GM12878 (cell line): Measurements from ENCODE around the gene TAPBPL. TPM values are rescaled to one million over a fixed set of nuclear protein-coding genes. Genes with fewer than 3 reads are reported as not detected.
A peak's percentile ranks its signal among the peaks of the same experiment; 100 is the strongest.

Source experiments
- CEBPB ChIP-seq, 2 experiments: fragments of 150-350 bp in 1 of 2; IDR thresholded peaks; 2 replicates each; pipeline ENCODE4 v1.6.1; 2012 to 2014; ENCODE audit warnings: low read depth in 2 of 2, low read length in 2 of 2, borderline replicate concordance in 1 of 2, inconsistent platforms in 1 of 2
- CREM ChIP-seq: IDR thresholded peaks from 2 replicates; pipeline ENCODE4 v1.6.1; 2014; ENCODE audit warnings: antibody characterized with exemption, low read depth
- ESRRA ChIP-seq: IDR thresholded peaks from 2 replicates; pipeline ENCODE4 v1.6.1; 2012; ENCODE audit warnings: mild to moderate bottlenecking, low read length, improper control_type of control experiment
- FOS ChIP-seq: IDR thresholded peaks from 3 replicates; pipeline ENCODE4 v1.6.1; 2011; ENCODE audit warnings: borderline replicate concordance; ENCODE audit not compliant: insufficient read length; ENCODE audit errors: extremely low read depth
- GABPA ChIP-seq: IDR thresholded peaks from 2 replicates; pipeline ENCODE4 v1.6.1; 2014; ENCODE audit warnings: antibody characterized with exemption, low read depth, mild to moderate bottlenecking, inconsistent platforms
- PKNOX1 ChIP-seq: fragments of 450-650 bp; IDR thresholded peaks from 2 replicates; pipeline ENCODE4 v1.6.1; 2016; ENCODE audit warnings: mild to moderate bottlenecking
- POLR2AphosphoS5 ChIP-seq: IDR thresholded peaks from 2 replicates; pipeline ENCODE4 v1.6.1; 2011; ENCODE audit warnings: mild to moderate bottlenecking, low read length, inconsistent platforms
- POU2F2 ChIP-seq: IDR thresholded peaks from 3 replicates; pipeline ENCODE4 v1.6.1; 2011; ENCODE audit warnings: low read depth, mild to moderate bottlenecking, low read length, borderline replicate concordance
- RFX5 ChIP-seq: IDR thresholded peaks from 2 replicates; pipeline ENCODE4 v1.6.1; 2011; ENCODE audit warnings: low read depth, low read length, improper control_type of control experiment
- SMAD5 ChIP-seq: IDR thresholded peaks from 2 replicates; pipeline ENCODE4 v1.6.1; 2016; ENCODE audit warnings: antibody characterized with exemption, low read depth
- SP1 ChIP-seq: IDR thresholded peaks from one replicate; pipeline ENCODE4 v1.6.1; 2011; ENCODE audit warnings: low read depth, low read length
- WRNIP1 ChIP-seq: IDR thresholded peaks from 2 replicates; pipeline ENCODE4 v1.6.1; 2011; ENCODE audit warnings: low read depth, low read length, improper control_type of control experiment, borderline replicate concordance
- YBX1 ChIP-seq: fragments of 450-650 bp; IDR thresholded peaks from 2 replicates; pipeline ENCODE4 v1.6.1; 2016; ENCODE audit warnings: antibody characterized with exemption
- ZNF687 ChIP-seq: fragments of 450-650 bp; IDR thresholded peaks from 2 replicates; pipeline ENCODE4 v1.6.1; 2017; ENCODE audit warnings: mild to moderate bottlenecking, moderate library complexity
- ZZZ3 ChIP-seq: IDR thresholded peaks from 2 replicates; pipeline ENCODE4 v1.6.1; 2011; ENCODE audit warnings: low read depth; ENCODE audit not compliant: control insufficient read depth, insufficient read length
- polyA plus RNA-seq, 11 experiments: library from polyadenylated mRNA; depleted of rRNA in 4 of 11; unstranded in 6 of 11; stranded (reverse) in 5 of 11; fragments of >200 nt; fragmentation: Nextera tagmentation in 4 of 11; fragmentation: Illumina TruSeq in 1 of 11; extraction: Ambion mirVana in 4 of 11; extraction: Trizol in 1 of 11; gene quantifications; 1 replicate in 1 of 11; 2 replicates in 10 of 11; pipeline versions ENCODE4 v1.2.1 to v1.2.3, GENCODE V29; 2011 to 2016; ENCODE audit warnings: inconsistent platforms in 2 of 11, missing spikeins in 2 of 11, low read depth in 1 of 11
- total RNA-seq, 4 experiments: library from RNA; depleted of rRNA in 3 of 4; stranded (reverse); fragments of >200 nt in 3 of 4; fragmentation: Illumina TruSeq in 1 of 4; extraction: Trizol in 1 of 4; gene quantifications; 2 replicates each; pipeline versions ENCODE4 v1.2.1 to v1.2.3, GENCODE V29; 2013 to 2021
- TF ChIP-seq, protein P1 (sequence below): fragments of 450-650 bp; IDR thresholded peaks from 2 replicates; pipeline ENCODE4 v1.6.1; 2017; ENCODE audit warnings: mild to moderate bottlenecking
- TF ChIP-seq, protein P2 (sequence below): IDR thresholded peaks from 2 replicates; pipeline ENCODE4 v1.6.1; 2012; ENCODE audit warnings: mild to moderate bottlenecking, low read depth, low read length

The TAPBPL gene
- total and polyA plus RNA-seq, 10 of the 15 experiments (the other 5 are each of a cell fraction or from before 2014, with no cell fraction given), result 12.4 to 45.0 (median 29.9) TPM

- TF ChIP-seq GABPA, result no peak
- no peak for TF ChIP-seq RFX5
- no peak for TF ChIP-seq FOS
- no peak for TF ChIP-seq POU2F2
- no peak for TF ChIP-seq ZZZ3
- TF ChIP-seq PKNOX1, result peak; percentile 13; the same call in 1 of the 2 replicates
- peak; percentile 58 for TF ChIP-seq ZNF687
- TF ChIP-seq ESRRA, result no peak
- no peak for TF ChIP-seq CEBPB (IDR thresholded peaks at IDR 0.05; ENCODE audit: borderline replicate concordance in 1 of 2, low read depth in 2 of 2, low read length in 2 of 2)
- no peak for TF ChIP-seq SMAD5
- TF ChIP-seq SP1, result no peak
- TF ChIP-seq CREM, result no peak
- TF ChIP-seq, protein P1, sequence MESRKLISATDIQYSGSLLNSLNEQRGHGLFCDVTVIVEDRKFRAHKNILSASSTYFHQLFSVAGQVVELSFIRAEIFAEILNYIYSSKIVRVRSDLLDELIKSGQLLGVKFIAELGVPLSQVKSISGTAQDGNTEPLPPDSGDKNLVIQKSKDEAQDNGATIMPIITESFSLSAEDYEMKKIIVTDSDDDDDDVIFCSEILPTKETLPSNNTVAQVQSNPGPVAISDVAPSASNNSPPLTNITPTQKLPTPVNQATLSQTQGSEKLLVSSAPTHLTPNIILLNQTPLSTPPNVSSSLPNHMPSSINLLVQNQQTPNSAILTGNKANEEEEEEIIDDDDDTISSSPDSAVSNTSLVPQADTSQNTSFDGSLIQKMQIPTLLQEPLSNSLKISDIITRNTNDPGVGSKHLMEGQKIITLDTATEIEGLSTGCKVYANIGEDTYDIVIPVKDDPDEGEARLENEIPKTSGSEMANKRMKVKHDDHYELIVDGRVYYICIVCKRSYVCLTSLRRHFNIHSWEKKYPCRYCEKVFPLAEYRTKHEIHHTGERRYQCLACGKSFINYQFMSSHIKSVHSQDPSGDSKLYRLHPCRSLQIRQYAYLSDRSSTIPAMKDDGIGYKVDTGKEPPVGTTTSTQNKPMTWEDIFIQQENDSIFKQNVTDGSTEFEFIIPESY, result no peak
- TF ChIP-seq WRNIP1, result no peak
- TF ChIP-seq YBX1, result no peak
- TF ChIP-seq, protein P2, sequence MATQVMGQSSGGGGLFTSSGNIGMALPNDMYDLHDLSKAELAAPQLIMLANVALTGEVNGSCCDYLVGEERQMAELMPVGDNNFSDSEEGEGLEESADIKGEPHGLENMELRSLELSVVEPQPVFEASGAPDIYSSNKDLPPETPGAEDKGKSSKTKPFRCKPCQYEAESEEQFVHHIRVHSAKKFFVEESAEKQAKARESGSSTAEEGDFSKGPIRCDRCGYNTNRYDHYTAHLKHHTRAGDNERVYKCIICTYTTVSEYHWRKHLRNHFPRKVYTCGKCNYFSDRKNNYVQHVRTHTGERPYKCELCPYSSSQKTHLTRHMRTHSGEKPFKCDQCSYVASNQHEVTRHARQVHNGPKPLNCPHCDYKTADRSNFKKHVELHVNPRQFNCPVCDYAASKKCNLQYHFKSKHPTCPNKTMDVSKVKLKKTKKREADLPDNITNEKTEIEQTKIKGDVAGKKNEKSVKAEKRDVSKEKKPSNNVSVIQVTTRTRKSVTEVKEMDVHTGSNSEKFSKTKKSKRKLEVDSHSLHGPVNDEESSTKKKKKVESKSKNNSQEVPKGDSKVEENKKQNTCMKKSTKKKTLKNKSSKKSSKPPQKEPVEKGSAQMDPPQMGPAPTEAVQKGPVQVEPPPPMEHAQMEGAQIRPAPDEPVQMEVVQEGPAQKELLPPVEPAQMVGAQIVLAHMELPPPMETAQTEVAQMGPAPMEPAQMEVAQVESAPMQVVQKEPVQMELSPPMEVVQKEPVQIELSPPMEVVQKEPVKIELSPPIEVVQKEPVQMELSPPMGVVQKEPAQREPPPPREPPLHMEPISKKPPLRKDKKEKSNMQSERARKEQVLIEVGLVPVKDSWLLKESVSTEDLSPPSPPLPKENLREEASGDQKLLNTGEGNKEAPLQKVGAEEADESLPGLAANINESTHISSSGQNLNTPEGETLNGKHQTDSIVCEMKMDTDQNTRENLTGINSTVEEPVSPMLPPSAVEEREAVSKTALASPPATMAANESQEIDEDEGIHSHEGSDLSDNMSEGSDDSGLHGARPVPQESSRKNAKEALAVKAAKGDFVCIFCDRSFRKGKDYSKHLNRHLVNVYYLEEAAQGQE, result no peak
- no peak for TF ChIP-seq POLR2AphosphoS5
Observed at GRCh38 chr12:6432991-6433390, 18.9 kb upstream of the TAPBPL start (continued).
